ENCODE results near the gene TXNIP. TPM values are rescaled to one million over a fixed set of nuclear protein-coding genes. Genes with fewer than 3 reads are reported as not detected.
A peak's percentile ranks its signal among the peaks of the same experiment; 100 is the strongest.

TXNIP gene
- total and polyA plus RNA-seq, 2 donors (not counting 1 experiment from before 2014, with no cell fraction given), result 542 to 1,651 TPM

DNA sequence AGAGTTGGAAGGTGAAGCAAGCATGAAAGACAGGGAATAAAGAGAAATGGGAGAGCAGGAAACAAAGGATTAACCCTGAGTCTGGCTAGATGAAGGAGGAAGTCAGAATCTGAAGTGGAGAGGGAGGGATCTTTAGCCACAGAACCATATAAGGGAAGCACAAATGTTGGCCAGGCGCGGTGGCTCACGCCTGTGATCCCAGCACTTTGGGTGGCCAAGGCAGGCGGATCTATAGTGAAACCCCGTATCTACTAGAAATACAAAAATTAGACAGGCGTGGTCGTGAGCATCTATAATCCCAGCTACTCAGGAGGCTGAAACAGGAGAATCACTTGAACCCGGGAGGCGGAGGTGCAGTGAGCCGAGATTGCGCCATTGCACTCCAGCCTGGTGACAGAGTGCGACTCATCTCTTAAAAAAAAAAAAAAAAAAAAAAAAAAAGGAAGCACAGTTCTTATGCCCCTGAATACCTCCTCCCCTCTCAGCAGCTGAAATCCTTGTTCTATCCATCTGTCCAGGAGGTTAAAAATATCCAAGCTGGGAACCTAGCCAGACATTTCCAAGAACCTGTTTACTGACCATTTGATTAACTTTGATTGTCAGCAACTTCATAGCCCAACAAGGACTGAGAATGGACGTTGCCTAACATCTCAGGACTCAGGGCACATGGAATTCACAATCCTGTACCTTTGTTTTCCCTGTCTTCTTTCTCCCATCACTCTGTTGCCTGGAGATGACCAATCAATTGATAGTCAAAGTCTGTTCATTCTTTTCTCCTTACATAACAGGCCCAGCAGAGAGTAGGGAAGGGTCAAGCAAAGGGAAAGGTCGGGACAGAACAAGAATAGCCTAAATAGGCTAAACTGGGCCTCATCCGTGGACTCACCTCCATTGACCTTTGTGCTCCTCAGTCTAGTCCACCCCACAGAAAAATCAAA lies 10.6 kb downstream of the TXNIP start:
- Mint-ChIP-seq H3K4me3 (peak overlapping the region; percentile 49), H3K4me1 (peaks cover 77% of the 10 kb centered on the region), H3K9me3 (ENCODE audit: insufficient read depth) (no peaks in the 10 kb centered on the region), H3K27me3 (no peaks in the 10 kb centered on the region), H3K27ac (peak overlapping the region; percentile 93)
- intact Hi-C loops (cut with micrococcal nuclease), result no loop called here
- ChIA-PET POLR2A (interaction anchor here (0.7 to 6.4 kb wide), 4 partner anchors 8 to 22 kb away, joined by 5 to 43 read pairs (median 5); partner anchors contain the start of gene TXNIP), CTCF (interaction anchor here (1.1 to 14.8 kb wide), 5 partner anchors 8 to 55 kb away, joined by 4 to 207 read pairs (median 4); partner anchors contain the start of gene TXNIP)
- Histone ChIP-seq H3K27me3 (replicated peaks in 1 of 4; ENCODE audit: control extremely low read depth in 1 of 4, control insufficient read depth in 3 of 4, insufficient read depth in 4 of 4, low read length in 3 of 4) (no peaks in the 10 kb centered on the region), H3K36me3 (replicated peaks in 1 of 2; ENCODE audit: control extremely low read depth in 1 of 2, control insufficient read depth in 1 of 2, extremely low read depth in 1 of 2, insufficient read depth in 2 of 2, low read length in 1 of 2) (no peaks in the 10 kb centered on the region), H3K27ac (ENCODE audit: low read length in 2 of 2) (peak overlapping the region; percentile 41 to 43), H3K79me2 (ENCODE audit: control insufficient read depth, insufficient read depth, low read length) (peaks cover 40% of the 10 kb centered on the region), H3K4me2 (replicated peaks; ENCODE audit: low read depth, low read length, poor library complexity, severe bottlenecking) (peak overlapping the region; percentile 4), H3K9ac (ENCODE audit: low read length) (no peak overlapping the region), H4K20me1 (ENCODE audit: control insufficient read depth, insufficient read depth, low read length, poor library complexity, severe bottlenecking) (no peaks in the 10 kb centered on the region), H3K4me1 (ENCODE audit: control insufficient read depth in 2 of 2, insufficient read depth in 2 of 2, low read length in 2 of 2) (peaks cover 65 to 67% of the 10 kb centered on the region in 2 donors), H3K4me3 (ENCODE audit: control extremely low read depth in 1 of 5, extremely low read depth in 1 of 5, insufficient read depth in 1 of 5, low read depth in 2 of 5, low read length in 4 of 5) (no peak overlapping the region), H3K9me3 (ENCODE audit: control extremely low read depth in 1 of 3, control insufficient read depth in 2 of 3, insufficient read depth in 1 of 3, low read length in 2 of 3) (no peaks in the 10 kb centered on the region), H2AFZ (ENCODE audit: insufficient read depth, low read depth, low read length, poor library complexity, severe bottlenecking) (no peak overlapping the region)
- peak; percentile 24 for ATAC-seq (ENCODE audit: low read depth)
- TF ChIP-seq, protein P1, sequence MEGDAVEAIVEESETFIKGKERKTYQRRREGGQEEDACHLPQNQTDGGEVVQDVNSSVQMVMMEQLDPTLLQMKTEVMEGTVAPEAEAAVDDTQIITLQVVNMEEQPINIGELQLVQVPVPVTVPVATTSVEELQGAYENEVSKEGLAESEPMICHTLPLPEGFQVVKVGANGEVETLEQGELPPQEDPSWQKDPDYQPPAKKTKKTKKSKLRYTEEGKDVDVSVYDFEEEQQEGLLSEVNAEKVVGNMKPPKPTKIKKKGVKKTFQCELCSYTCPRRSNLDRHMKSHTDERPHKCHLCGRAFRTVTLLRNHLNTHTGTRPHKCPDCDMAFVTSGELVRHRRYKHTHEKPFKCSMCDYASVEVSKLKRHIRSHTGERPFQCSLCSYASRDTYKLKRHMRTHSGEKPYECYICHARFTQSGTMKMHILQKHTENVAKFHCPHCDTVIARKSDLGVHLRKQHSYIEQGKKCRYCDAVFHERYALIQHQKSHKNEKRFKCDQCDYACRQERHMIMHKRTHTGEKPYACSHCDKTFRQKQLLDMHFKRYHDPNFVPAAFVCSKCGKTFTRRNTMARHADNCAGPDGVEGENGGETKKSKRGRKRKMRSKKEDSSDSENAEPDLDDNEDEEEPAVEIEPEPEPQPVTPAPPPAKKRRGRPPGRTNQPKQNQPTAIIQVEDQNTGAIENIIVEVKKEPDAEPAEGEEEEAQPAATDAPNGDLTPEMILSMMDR (IDR thresholded peaks at IDR 0.05), result no peak
- TF ChIP-seq EZH2 (IDR thresholded peaks at IDR 0.05; ENCODE audit: borderline replicate concordance, insufficient read depth, low read depth, low read length, poor library complexity, severe bottlenecking), result no peak
- 69% methylated on average over 7 of the region's 15 CpGs for WGBS (ENCODE audit: insufficient coverage)
- no peak for DNase-seq

DNA sequence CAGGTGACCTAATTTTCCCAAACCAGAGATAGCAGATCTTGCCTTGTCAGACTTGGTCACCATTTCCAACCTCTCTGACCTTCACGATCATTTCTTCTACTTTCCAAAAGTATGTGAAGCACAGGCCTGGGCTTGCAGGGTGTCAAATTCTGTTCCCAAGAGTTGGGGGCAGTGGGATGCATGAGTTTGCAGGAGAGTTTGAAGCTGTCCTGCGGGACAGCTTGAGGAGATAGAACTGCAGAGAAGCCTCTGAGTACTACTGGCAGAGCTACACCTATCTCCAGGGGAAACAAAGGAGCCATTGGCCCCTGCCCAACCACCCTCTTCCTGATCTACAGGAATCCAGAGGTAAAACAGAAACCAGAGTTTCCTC lies 11.3 kb downstream of the TXNIP start:
- peak overlapping the region; percentile 49 for H3K4me3 Mint-ChIP-seq
- peaks cover 40% of the 10 kb centered on the region for H3K79me2 ChIP-seq (ENCODE audit: control insufficient read depth, insufficient read depth, low read length)
- ATAC-seq (ENCODE audit: low read depth) (no peak), DNase-seq (no peak)
- WGBS (ENCODE audit: insufficient coverage), result no CpG with 5 or more reads among the region's 2 CpGs
- H3K27me3 Mint-ChIP-seq, result no peaks in the 10 kb centered on the region
- peak overlapping the region; percentile 41 to 43 for H3K27ac ChIP-seq (ENCODE audit: low read length in 2 of 2)
- H3K9ac ChIP-seq (ENCODE audit: low read length), result no peak overlapping the region
- no peak overlapping the region for H3K4me3 ChIP-seq (ENCODE audit: control extremely low read depth in 1 of 5, extremely low read depth in 1 of 5, insufficient read depth in 1 of 5, low read depth in 2 of 5, low read length in 4 of 5)
- CTCF ChIA-PET, result interaction anchor here (1.4 to 14.8 kb wide), 3 partner anchors 8 to 24 kb away, joined by 4 to 207 read pairs (median 135); partner anchors contain the start of gene TXNIP
- peak overlapping the region; percentile 93 for H3K27ac Mint-ChIP-seq
- H2AFZ ChIP-seq (ENCODE audit: insufficient read depth, low read depth, low read length, poor library complexity, severe bottlenecking), result no peak overlapping the region
- no peaks in the 10 kb centered on the region for H3K9me3 ChIP-seq (ENCODE audit: control extremely low read depth in 1 of 3, control insufficient read depth in 2 of 3, insufficient read depth in 1 of 3, low read length in 2 of 3)
- H3K27me3 ChIP-seq (replicated peaks in 1 of 4; ENCODE audit: control extremely low read depth in 1 of 4, control insufficient read depth in 3 of 4, insufficient read depth in 4 of 4, low read length in 3 of 4), result no peaks in the 10 kb centered on the region
- intact Hi-C loops (cut with micrococcal nuclease), result no loop called here
- no peaks in the 10 kb centered on the region for H4K20me1 ChIP-seq (ENCODE audit: control insufficient read depth, insufficient read depth, low read length, poor library complexity, severe bottlenecking)
- H3K4me2 ChIP-seq (replicated peaks; ENCODE audit: low read depth, low read length, poor library complexity, severe bottlenecking), result peak overlapping the region; percentile 4
- TF ChIP-seq, protein P1 (IDR thresholded peaks at IDR 0.05), result no peak
- no peak for TF ChIP-seq EZH2 (IDR thresholded peaks at IDR 0.05; ENCODE audit: borderline replicate concordance, insufficient read depth, low read depth, low read length, poor library complexity, severe bottlenecking)
- H3K9me3 Mint-ChIP-seq (ENCODE audit: insufficient read depth), result no peaks in the 10 kb centered on the region
- peaks cover 71% of the 10 kb centered on the region for H3K4me1 Mint-ChIP-seq
- POLR2A ChIA-PET, result interaction anchor here (0.8 to 6.4 kb wide), 3 partner anchors 9 to 16 kb away, joined by 5 to 43 read pairs (median 6); partner anchors contain the start of gene TXNIP
- no peaks in the 10 kb centered on the region for H3K36me3 ChIP-seq (replicated peaks in 1 of 2; ENCODE audit: control extremely low read depth in 1 of 2, control insufficient read depth in 1 of 2, extremely low read depth in 1 of 2, insufficient read depth in 2 of 2, low read length in 1 of 2)
- H3K4me1 ChIP-seq (ENCODE audit: control insufficient read depth in 2 of 2, insufficient read depth in 2 of 2, low read length in 2 of 2), result peaks cover 70% of the 10 kb centered on the region in 2 donors

Measured in B cell (primary cell).